ENCODE results near the gene THEMIS2.

- no peak for TF ChIP-seq CTCF (IDR thresholded peaks at IDR 0.05 in 2 of 3, conservative IDR thresholded peaks at IDR 0.05 in 1 of 3; ENCODE audit: insufficient read depth in 2 of 3, low read depth in 1 of 3, low read length in 3 of 3)
- TF ChIP-seq CBX5 (IDR thresholded peaks at IDR 0.05; ENCODE audit: borderline replicate concordance, low read depth): no peak
- TF ChIP-seq NFRKB (IDR thresholded peaks at IDR 0.05; ENCODE audit: low read depth): no peak
- TF ChIP-seq PHF8 (IDR thresholded peaks at IDR 0.05; ENCODE audit: borderline replicate concordance, low read length): no peak
- TF ChIP-seq POLR2AphosphoS2 (IDR thresholded peaks at IDR 0.05; ENCODE audit: low read length): no peak
- no peak for TF ChIP-seq IFI16 (CRISPR knock-in tag; IDR thresholded peaks at IDR 0.05)
- no peak for TF ChIP-seq ARNT (IDR thresholded peaks at IDR 0.05)
- TF ChIP-seq FOS (IDR thresholded peaks at IDR 0.05; ENCODE audit: extremely low read depth, insufficient read length): no peak
- TF ChIP-seq ZFPM2 (CRISPR knock-in tag; IDR thresholded peaks at IDR 0.05): no peak
- no peak for TF ChIP-seq USF2 (CRISPR knock-in tag; IDR thresholded peaks at IDR 0.05)
- no peak for TF ChIP-seq ZBTB43 (CRISPR knock-in tag; IDR thresholded peaks at IDR 0.05)
- no peak for TF ChIP-seq BACH1 (tag; IDR thresholded peaks at IDR 0.05)
- TF ChIP-seq ZNF316 (IDR thresholded peaks at IDR 0.05): no peak
- TF ChIP-seq CHD4 (IDR thresholded peaks at IDR 0.05; ENCODE audit: insufficient read depth, insufficient replicate concordance, low read depth, low read length, poor library complexity, severe bottlenecking): no peak
Observed at GRCh38 chr1:27885621-27886352, 13.4 kb downstream of the THEMIS2 start.
